Suprapubic skin (tissue), 4 donors: ENCODE measurements around the gene GNAO1. TPM values are rescaled to one million over a fixed set of nuclear protein-coding genes. Genes with fewer than 3 reads are reported as not detected.

Experiments used
- DNase-seq, 2 donors: peaks; one replicate each; pipeline ENCODE4 v3.0.0-alpha.2; 2019; ENCODE audit warnings: low spot score in 2 of 2
- H3K27ac ChIP-seq: fragments of 200-600 bp; sonication (generic); one replicate; pipeline ENCODE4 v1.5.1; 2019
- H3K27me3 ChIP-seq: fragments of 200-600 bp; sonication (generic); one replicate; pipeline ENCODE4 v1.5.1; 2019
- H3K36me3 ChIP-seq: fragments of 200-600 bp; sonication (generic); one replicate; pipeline ENCODE4 v1.5.1; 2019
- H3K4me1 ChIP-seq: fragments of 200-600 bp; sonication (generic); one replicate; pipeline ENCODE4 v1.5.1; 2019
- H3K4me3 ChIP-seq: fragments of 200-600 bp; sonication (generic); one replicate; pipeline ENCODE4 v1.5.1; 2019; ENCODE audit warnings: mild to moderate bottlenecking
- H3K9me3 ChIP-seq: fragments of 200-600 bp; sonication (generic); one replicate; pipeline ENCODE4 v1.5.1; 2019
- EP300 ChIP-seq: sonication (generic); formaldehyde crosslinking; IDR thresholded peaks from one replicate; pipeline ENCODE4 v1.6.1; 2017; ENCODE audit warnings: antibody characterized with exemption
- POLR2A ChIP-seq, 2 donors: fragments of 450-650 bp; IDR thresholded peaks; one replicate each; pipeline ENCODE4 v1.6.1; 2017; ENCODE audit warnings: antibody characterized with exemption in 2 of 2, mild to moderate bottlenecking in 2 of 2, moderate library complexity in 2 of 2
- POLR2AphosphoS5 ChIP-seq, 3 donors: sonication (generic); formaldehyde crosslinking; IDR thresholded peaks; one replicate each; pipeline ENCODE4 v1.6.1; 2017; ENCODE audit warnings: antibody characterized with exemption in 3 of 3
- WGBS: methylation state at CpG from one replicate; pipeline ENCODE4 v1.1.5; 2018; 5-methylcytosine and 5-hydroxymethylcytosine counted together
- total RNA-seq, 4 donors: library from RNA; depleted of rRNA; stranded (reverse); fragments of >200 nt; gene quantifications; one replicate each; pipeline ENCODE4 v1.1.0, GENCODE V29; 2016
- TF ChIP-seq, protein P1 (sequence below), 2 donors: fragments of 200-600 bp in 1 of 2; fragments of 450-650 bp in 1 of 2; sonication (generic) in 1 of 2; IDR thresholded peaks; one replicate each; pipeline ENCODE4 v1.5.1; 2016 to 2019; ENCODE audit warnings: antibody characterized with exemption in 2 of 2, mild to moderate bottlenecking in 1 of 2, moderate library complexity in 1 of 2

The GNAO1 gene
- total RNA-seq, 4 donors from 2014 or later: 2.4 to 7.6 (median 5.8) TPM

DNA sequence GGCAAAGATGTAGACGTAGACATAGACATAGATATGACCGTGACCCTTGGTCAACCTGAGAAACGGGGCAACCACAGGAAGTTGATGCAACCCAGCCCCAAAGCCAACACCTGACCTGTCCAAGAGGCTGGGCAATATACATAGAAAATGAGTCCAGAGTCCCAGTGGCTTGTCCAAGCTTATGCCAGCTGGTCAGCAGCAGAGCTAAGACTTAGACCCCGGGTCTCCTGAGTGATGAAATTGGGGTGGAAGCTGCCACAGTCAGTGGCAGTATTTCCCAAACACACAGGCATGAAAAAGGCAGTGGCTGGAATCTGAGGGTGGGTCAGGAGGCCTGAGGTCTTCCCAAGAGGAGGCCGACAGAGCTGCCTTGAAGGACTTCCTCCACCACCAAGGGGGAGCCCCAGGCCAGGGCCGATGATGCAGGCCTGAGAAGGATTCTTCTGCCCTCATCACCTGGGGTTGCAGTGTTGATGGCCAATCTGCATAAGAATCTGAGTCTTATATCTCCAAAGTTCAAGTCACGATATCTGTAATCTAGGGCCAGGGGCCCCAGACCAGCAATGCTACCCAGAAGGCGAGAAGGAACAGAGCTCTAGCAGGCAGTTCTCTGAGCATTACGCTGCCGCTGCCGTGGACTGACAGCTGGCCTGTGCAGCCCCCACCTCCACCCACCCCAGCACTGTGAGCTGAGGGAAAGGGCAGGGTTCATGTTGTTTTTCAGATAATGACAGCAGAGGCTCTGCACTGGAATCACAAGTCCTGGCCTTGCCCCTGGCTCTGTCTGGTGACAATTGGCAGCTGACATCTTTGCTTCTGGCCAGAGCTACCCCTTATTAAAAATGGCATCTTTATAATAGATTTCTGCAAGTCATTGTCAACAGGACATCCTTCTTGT lies 72.7 kb downstream of the GNAO1 start:
- Histone ChIP-seq H3K4me3 (no peak overlapping the region), H3K9me3 (no peaks in the 10 kb centered on the region), H3K36me3 (no peaks in the 10 kb centered on the region), H3K4me1 (peaks cover 3% of the 10 kb centered on the region), H3K27me3 (no peaks in the 10 kb centered on the region), H3K27ac (no peak overlapping the region)
- no peak for DNase-seq
- 79% methylated on average over 5 of the region's 11 CpGs for WGBS
- no peak for TF ChIP-seq EP300
- no peak for TF ChIP-seq POLR2AphosphoS5 (IDR thresholded peaks at IDR 0.05)
- no peak for TF ChIP-seq POLR2A (IDR thresholded peaks at IDR 0.05)
- TF ChIP-seq, protein P1, sequence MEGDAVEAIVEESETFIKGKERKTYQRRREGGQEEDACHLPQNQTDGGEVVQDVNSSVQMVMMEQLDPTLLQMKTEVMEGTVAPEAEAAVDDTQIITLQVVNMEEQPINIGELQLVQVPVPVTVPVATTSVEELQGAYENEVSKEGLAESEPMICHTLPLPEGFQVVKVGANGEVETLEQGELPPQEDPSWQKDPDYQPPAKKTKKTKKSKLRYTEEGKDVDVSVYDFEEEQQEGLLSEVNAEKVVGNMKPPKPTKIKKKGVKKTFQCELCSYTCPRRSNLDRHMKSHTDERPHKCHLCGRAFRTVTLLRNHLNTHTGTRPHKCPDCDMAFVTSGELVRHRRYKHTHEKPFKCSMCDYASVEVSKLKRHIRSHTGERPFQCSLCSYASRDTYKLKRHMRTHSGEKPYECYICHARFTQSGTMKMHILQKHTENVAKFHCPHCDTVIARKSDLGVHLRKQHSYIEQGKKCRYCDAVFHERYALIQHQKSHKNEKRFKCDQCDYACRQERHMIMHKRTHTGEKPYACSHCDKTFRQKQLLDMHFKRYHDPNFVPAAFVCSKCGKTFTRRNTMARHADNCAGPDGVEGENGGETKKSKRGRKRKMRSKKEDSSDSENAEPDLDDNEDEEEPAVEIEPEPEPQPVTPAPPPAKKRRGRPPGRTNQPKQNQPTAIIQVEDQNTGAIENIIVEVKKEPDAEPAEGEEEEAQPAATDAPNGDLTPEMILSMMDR (IDR thresholded peaks at IDR 0.05): no peak

DNA sequence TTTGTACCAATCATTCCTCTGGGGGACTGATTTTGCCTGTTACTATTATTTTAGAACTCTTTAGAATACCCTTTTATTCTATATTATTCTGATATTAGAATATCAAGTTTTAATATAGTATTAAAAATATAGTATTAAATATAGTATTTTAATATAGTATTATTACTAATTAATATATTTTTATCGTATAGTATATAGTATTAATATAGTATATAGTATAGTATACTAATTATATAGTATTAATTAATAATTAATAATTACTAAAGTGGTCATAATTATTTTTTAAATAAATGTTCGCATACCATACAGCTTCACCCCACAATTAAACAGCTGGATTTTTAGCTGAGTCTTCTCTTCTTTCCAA lies 73.3 kb downstream of the GNAO1 start:
- Histone ChIP-seq H3K27ac (no peak overlapping the region), H3K27me3 (no peaks in the 10 kb centered on the region), H3K36me3 (no peaks in the 10 kb centered on the region), H3K4me3 (no peak overlapping the region), H3K9me3 (no peaks in the 10 kb centered on the region), H3K4me1 (peaks cover 3% of the 10 kb centered on the region)
- TF ChIP-seq, protein P1 (IDR thresholded peaks at IDR 0.05): no peak
- TF ChIP-seq POLR2A (IDR thresholded peaks at IDR 0.05): no peak
- TF ChIP-seq POLR2AphosphoS5 (IDR thresholded peaks at IDR 0.05): no peak
- no peak for TF ChIP-seq EP300
- 91% methylated on average over 2 of the region's 2 CpGs for WGBS
- DNase-seq: no peak

DNA sequence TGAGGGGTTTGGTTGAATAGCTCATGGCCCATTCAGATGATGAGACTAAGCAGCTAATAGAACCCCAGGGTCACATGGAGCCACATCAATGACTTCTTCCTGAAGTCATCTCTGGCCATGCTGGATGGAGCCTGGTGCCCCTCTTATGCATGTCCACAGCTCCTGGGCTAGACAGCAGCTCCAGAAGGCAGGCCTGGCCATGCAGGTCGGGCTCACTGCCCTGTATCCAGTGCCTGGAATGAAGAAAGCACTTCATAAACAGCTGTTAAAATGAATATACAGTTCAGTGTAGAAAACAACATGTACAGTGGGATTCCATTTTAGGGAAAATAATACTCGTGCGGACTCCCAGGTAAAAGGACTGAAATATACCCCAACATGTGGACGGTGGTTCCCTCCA lies 73.9 kb downstream of the GNAO1 start:
- Histone ChIP-seq H3K27me3 (no peaks in the 10 kb centered on the region), H3K9me3 (no peaks in the 10 kb centered on the region), H3K27ac (no peak overlapping the region), H3K4me1 (peaks cover 3% of the 10 kb centered on the region), H3K4me3 (no peak overlapping the region), H3K36me3 (no peaks in the 10 kb centered on the region)
- 94% methylated on average over 4 of the region's 4 CpGs for WGBS
- no peak for DNase-seq
- TF ChIP-seq POLR2A (IDR thresholded peaks at IDR 0.05) (no peak), EP300 (no peak), POLR2AphosphoS5 (IDR thresholded peaks at IDR 0.05) (no peak)
- TF ChIP-seq, protein P1 (IDR thresholded peaks at IDR 0.05): no peak

DNA sequence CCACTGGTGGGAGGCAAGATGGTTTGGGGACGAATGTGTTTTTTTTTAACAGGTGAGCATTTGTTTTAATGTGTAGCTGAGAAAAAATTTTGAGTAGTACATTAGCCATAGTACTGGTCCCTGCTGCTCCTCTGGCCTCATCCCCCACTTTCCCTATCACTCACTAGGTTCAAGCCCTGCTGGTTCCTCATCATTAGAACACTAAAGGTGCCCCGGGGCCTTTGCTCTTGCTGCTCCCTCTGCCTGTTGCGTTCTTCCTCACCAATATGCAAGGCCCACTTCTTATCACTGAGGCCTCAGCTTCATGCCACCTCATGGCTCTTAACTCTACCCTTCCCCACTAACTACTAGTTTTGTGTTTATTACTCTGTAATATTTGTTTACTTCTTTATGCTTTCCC lies 74.5 kb downstream of the GNAO1 start:
- Histone ChIP-seq H3K27me3 (no peaks in the 10 kb centered on the region), H3K4me3 (no peak overlapping the region), H3K4me1 (peaks cover 3% of the 10 kb centered on the region), H3K9me3 (no peaks in the 10 kb centered on the region), H3K27ac (no peak overlapping the region), H3K36me3 (no peaks in the 10 kb centered on the region)
- no peak for TF ChIP-seq POLR2A (IDR thresholded peaks at IDR 0.05)
- no peak for TF ChIP-seq POLR2AphosphoS5 (IDR thresholded peaks at IDR 0.05)
- TF ChIP-seq, protein P1 (IDR thresholded peaks at IDR 0.05): no peak
- TF ChIP-seq EP300: no peak
- 94% methylated on average over 3 of the region's 3 CpGs for WGBS
- no peak for DNase-seq
